ENCODE results near the gene SCGN. TPM values are rescaled to one million over a fixed set of nuclear protein-coding genes. Genes with fewer than 3 reads are reported as not detected.

The SCGN gene
- polyA plus RNA-seq, 1 donor (not counting 4 experiments of a cell fraction or from before 2014, with no cell fraction given): not detected

GRCh38 chr6:25691894-25692293 is 39.9 kb downstream of the SCGN start:
- no peaks in the 10 kb centered on the region for H3K9me3 ChIP-seq (ENCODE audit: control insufficient read depth, low read depth, low read length)
- H3K9ac ChIP-seq (ENCODE audit: control insufficient read depth, extremely low read depth, insufficient read depth, low read length): no peak overlapping the region
- H3K4me3 ChIP-seq (ENCODE audit: control insufficient read depth in 2 of 3, extremely low read depth in 1 of 3, insufficient read depth in 2 of 3, low read depth in 1 of 3, low read length in 3 of 3): no peak overlapping the region
- no peaks in the 10 kb centered on the region for H3K36me3 ChIP-seq (ENCODE audit: control insufficient read depth in 2 of 2, extremely low read depth in 1 of 2, insufficient read depth in 2 of 2, low read length in 2 of 2)
- H3K79me2 ChIP-seq (ENCODE audit: control insufficient read depth, insufficient read depth, low read length): no peaks in the 10 kb centered on the region
- no peaks in the 10 kb centered on the region for H3K4me1 ChIP-seq (ENCODE audit: control insufficient read depth, extremely low read depth, insufficient read depth, low read length)
- H3K4me2 ChIP-seq (ENCODE audit: control insufficient read depth, extremely low read depth, insufficient read depth, low read depth, low read length): no peak overlapping the region
- dilution Hi-C loops (cut with MboI; ENCODE audit: extremely low pct_ligation_motif_present, low sequenced_read_pairs): no loop called here
- H3K9me1 ChIP-seq (ENCODE audit: control insufficient read depth, extremely low read depth, insufficient read depth, low read length): no peaks in the 10 kb centered on the region
- no peak overlapping the region for H2AFZ ChIP-seq (ENCODE audit: control insufficient read depth, low read length)
- H3K27ac ChIP-seq (ENCODE audit: control insufficient read depth, insufficient read depth, low read length): no peak overlapping the region
- no peak for FAIRE-seq
- H4K20me1 ChIP-seq (ENCODE audit: control insufficient read depth, extremely low read depth, insufficient read depth, low read length): no peaks in the 10 kb centered on the region
- DNase-seq (ENCODE audit: low read depth, low spot score): no peak
- TF ChIP-seq EZH2 (IDR thresholded peaks at IDR 0.05; ENCODE audit: low read length) (no peak), CTCF (optimal IDR thresholded peaks at IDR 0.05 in 1 of 3, IDR thresholded peaks at IDR 0.05 in 1 of 3, conservative IDR thresholded peaks at IDR 0.05 in 1 of 3; ENCODE audit: extremely low read depth in 1 of 3, insufficient read depth in 2 of 3, low read length in 3 of 3) (no peak)
- no peaks in the 10 kb centered on the region for H3K27me3 ChIP-seq (ENCODE audit: control insufficient read depth, extremely low read depth, insufficient read depth, low read length)

- Histone ChIP-seq H3K36me3 (ENCODE audit: control insufficient read depth in 2 of 2, extremely low read depth in 1 of 2, insufficient read depth in 2 of 2, low read length in 2 of 2) (no peaks in the 10 kb centered on the region), H3K9me3 (ENCODE audit: control insufficient read depth, low read depth, low read length) (no peaks in the 10 kb centered on the region), H3K4me3 (ENCODE audit: control insufficient read depth in 2 of 3, extremely low read depth in 1 of 3, insufficient read depth in 2 of 3, low read depth in 1 of 3, low read length in 3 of 3) (no peak overlapping the region), H2AFZ (ENCODE audit: control insufficient read depth, low read length) (no peak overlapping the region), H4K20me1 (ENCODE audit: control insufficient read depth, extremely low read depth, insufficient read depth, low read length) (no peaks in the 10 kb centered on the region), H3K27ac (ENCODE audit: control insufficient read depth, insufficient read depth, low read length) (no peak overlapping the region), H3K4me1 (ENCODE audit: control insufficient read depth, extremely low read depth, insufficient read depth, low read length) (no peaks in the 10 kb centered on the region), H3K27me3 (ENCODE audit: control insufficient read depth, extremely low read depth, insufficient read depth, low read length) (no peaks in the 10 kb centered on the region), H3K9ac (ENCODE audit: control insufficient read depth, extremely low read depth, insufficient read depth, low read length) (no peak overlapping the region), H3K9me1 (ENCODE audit: control insufficient read depth, extremely low read depth, insufficient read depth, low read length) (no peaks in the 10 kb centered on the region), H3K4me2 (ENCODE audit: control insufficient read depth, extremely low read depth, insufficient read depth, low read depth, low read length) (no peak overlapping the region), H3K79me2 (ENCODE audit: control insufficient read depth, insufficient read depth, low read length) (no peaks in the 10 kb centered on the region)
- DNase-seq (ENCODE audit: low read depth, low spot score) (no peak), FAIRE-seq (no peak)
- dilution Hi-C loops (cut with MboI; ENCODE audit: extremely low pct_ligation_motif_present, low sequenced_read_pairs): no loop called here
- no peak for TF ChIP-seq CTCF (optimal IDR thresholded peaks at IDR 0.05 in 1 of 3, IDR thresholded peaks at IDR 0.05 in 1 of 3, conservative IDR thresholded peaks at IDR 0.05 in 1 of 3; ENCODE audit: extremely low read depth in 1 of 3, insufficient read depth in 2 of 3, low read length in 3 of 3)
- TF ChIP-seq EZH2 (IDR thresholded peaks at IDR 0.05; ENCODE audit: low read length): no peak
These were observed 40.5 kb downstream of the SCGN start for GRCh38 chr6:25692472-25692871.
